ENCODE measurements around the gene RPAP2.

Gene RPAP2

DNA sequence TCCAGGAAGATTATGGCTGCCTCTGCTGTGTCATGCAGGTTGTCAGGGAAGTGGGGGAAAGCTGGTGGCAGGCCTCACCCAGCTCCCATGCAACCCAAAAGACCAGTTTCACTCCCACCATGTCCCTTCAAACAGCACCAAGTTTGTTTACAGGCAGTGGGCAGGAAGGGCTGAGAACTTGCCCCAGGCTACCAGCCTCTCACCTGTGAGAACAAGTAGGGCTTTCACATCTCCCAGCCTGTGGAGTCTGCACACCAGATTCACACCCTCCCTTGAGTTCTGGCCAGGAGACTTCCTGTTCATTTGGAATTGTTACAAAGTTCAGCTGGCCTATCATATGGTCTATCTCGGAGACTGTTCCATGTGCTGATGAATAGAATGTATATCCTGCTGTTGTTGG, 27.8 kb downstream of the RPAP2 start:
- H3K4me3 ChIP-seq (ENCODE audit: insufficient read depth, low read length, poor library complexity, severe bottlenecking) = no peak overlapping the region
- TF ChIP-seq EZH2phosphoT487 (conservative IDR thresholded peaks at IDR 0.05; ENCODE audit: low read length) = no peak
- TF ChIP-seq, protein P1, sequence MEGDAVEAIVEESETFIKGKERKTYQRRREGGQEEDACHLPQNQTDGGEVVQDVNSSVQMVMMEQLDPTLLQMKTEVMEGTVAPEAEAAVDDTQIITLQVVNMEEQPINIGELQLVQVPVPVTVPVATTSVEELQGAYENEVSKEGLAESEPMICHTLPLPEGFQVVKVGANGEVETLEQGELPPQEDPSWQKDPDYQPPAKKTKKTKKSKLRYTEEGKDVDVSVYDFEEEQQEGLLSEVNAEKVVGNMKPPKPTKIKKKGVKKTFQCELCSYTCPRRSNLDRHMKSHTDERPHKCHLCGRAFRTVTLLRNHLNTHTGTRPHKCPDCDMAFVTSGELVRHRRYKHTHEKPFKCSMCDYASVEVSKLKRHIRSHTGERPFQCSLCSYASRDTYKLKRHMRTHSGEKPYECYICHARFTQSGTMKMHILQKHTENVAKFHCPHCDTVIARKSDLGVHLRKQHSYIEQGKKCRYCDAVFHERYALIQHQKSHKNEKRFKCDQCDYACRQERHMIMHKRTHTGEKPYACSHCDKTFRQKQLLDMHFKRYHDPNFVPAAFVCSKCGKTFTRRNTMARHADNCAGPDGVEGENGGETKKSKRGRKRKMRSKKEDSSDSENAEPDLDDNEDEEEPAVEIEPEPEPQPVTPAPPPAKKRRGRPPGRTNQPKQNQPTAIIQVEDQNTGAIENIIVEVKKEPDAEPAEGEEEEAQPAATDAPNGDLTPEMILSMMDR (IDR thresholded peaks at IDR 0.05; ENCODE audit: insufficient read depth, low read length, poor library complexity, severe bottlenecking) = no peak
- H3K27ac ChIP-seq (ENCODE audit: low read depth, low read length) = no peak overlapping the region
- no peaks in the 10 kb centered on the region for H3F3A ChIP-seq (ENCODE audit: insufficient read depth)
- no peaks in the 10 kb centered on the region for H3K27me3 ChIP-seq (ENCODE audit: low read length)
- no peaks in the 10 kb centered on the region for H4K20me1 ChIP-seq (ENCODE audit: low read depth, low read length)
- H3K9me3 ChIP-seq (ENCODE audit: insufficient read depth, low read length) = no peaks in the 10 kb centered on the region
- H3K36me3 ChIP-seq (ENCODE audit: low read length) = peaks cover 22% of the 10 kb centered on the region
- no peaks in the 10 kb centered on the region for H3K79me2 ChIP-seq (ENCODE audit: insufficient read depth, low read length)
- H3K9ac ChIP-seq (ENCODE audit: low read length) = no peak overlapping the region
- no peaks in the 10 kb centered on the region for H3K9me2 ChIP-seq (replicated peaks; ENCODE audit: insufficient read depth, low read length)
- no peak overlapping the region for H2AFZ ChIP-seq (ENCODE audit: low read depth, low read length, severe bottlenecking)
- no peak overlapping the region for H3K4me2 ChIP-seq (ENCODE audit: low read depth, low read length, poor library complexity, severe bottlenecking)

DNA sequence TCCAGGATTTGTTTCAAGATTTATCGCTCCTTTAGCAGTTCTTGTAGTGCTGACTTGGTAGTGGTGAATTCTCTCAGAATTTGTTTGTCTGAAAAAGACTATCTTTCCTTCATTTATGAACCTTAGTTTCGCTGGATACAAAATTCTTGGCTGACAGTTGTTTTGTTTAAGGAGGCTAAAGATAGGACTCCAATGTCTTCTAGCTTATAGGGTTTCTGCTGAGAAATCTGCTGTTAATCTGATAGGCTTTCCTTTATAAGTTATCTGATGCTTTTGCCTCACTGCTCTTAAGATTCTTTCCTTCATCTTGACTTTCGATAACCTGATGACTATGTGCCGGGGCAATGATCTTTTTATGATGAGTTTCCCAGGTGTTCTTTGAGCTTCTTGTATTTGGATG, 28.9 kb downstream of the RPAP2 start:
- Histone ChIP-seq H3K27ac (ENCODE audit: low read depth, low read length) (no peak overlapping the region), H3K9me2 (replicated peaks; ENCODE audit: insufficient read depth, low read length) (no peaks in the 10 kb centered on the region), H3K79me2 (ENCODE audit: insufficient read depth, low read length) (no peaks in the 10 kb centered on the region), H3K27me3 (ENCODE audit: low read length) (no peaks in the 10 kb centered on the region), H4K20me1 (ENCODE audit: low read depth, low read length) (no peaks in the 10 kb centered on the region), H3K4me2 (ENCODE audit: low read depth, low read length, poor library complexity, severe bottlenecking) (no peak overlapping the region), H3K9ac (ENCODE audit: low read length) (no peak overlapping the region), H3F3A (ENCODE audit: insufficient read depth) (no peaks in the 10 kb centered on the region), H2AFZ (ENCODE audit: low read depth, low read length, severe bottlenecking) (no peak overlapping the region), H3K36me3 (ENCODE audit: low read length) (peaks cover 22% of the 10 kb centered on the region), H3K9me3 (ENCODE audit: insufficient read depth, low read length) (no peaks in the 10 kb centered on the region), H3K4me3 (ENCODE audit: insufficient read depth, low read length, poor library complexity, severe bottlenecking) (no peak overlapping the region)
- TF ChIP-seq, protein P1 (IDR thresholded peaks at IDR 0.05; ENCODE audit: insufficient read depth, low read length, poor library complexity, severe bottlenecking) = no peak
- no peak for TF ChIP-seq EZH2phosphoT487 (conservative IDR thresholded peaks at IDR 0.05; ENCODE audit: low read length)

DNA sequence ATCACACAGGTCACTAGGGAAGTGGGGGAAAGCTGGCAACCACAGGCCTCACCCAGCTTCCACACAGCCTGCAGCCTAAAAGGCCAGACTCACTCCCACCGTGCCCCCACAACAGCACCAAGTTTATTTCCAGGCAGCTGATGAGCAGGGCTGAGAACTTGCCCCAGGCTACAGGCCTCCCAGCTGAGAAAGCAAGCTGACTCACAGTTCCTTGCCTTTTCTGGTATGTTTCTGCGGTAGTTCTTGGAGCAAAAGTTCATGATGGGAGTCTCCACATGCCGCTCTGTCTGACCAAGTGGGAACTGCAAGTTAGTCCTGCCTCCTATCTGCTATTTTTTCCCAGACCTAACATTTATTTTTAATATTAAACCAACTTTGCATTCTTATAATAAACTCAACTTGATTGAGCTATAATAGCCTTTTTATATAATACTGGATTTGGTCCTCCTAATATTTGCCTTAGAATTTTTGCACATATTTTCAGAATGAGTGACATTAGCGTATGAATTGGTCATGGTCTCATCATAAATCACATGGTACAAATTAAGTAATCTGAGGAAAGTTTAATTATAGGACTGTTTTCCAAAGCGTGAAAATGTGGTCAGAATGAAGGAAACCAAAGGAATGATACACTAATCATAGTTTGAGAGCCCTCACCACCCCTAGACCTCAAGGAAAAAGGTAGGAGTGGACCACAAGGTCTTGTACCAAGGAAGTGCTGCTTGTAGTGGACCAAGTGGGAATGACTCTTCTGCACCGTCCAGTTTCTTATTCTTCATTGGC, 30.7 kb downstream of the RPAP2 start:
- TF ChIP-seq, protein P1 (IDR thresholded peaks at IDR 0.05; ENCODE audit: insufficient read depth, low read length, poor library complexity, severe bottlenecking) = no peak
- no peak for TF ChIP-seq EZH2phosphoT487 (conservative IDR thresholded peaks at IDR 0.05; ENCODE audit: low read length)
- H2AFZ ChIP-seq (ENCODE audit: low read depth, low read length, severe bottlenecking) = no peak overlapping the region
- no peaks in the 10 kb centered on the region for H3F3A ChIP-seq (ENCODE audit: insufficient read depth)
- H3K9me2 ChIP-seq (replicated peaks; ENCODE audit: insufficient read depth, low read length) = no peaks in the 10 kb centered on the region
- H3K4me2 ChIP-seq (ENCODE audit: low read depth, low read length, poor library complexity, severe bottlenecking) = no peak overlapping the region
- H3K79me2 ChIP-seq (ENCODE audit: insufficient read depth, low read length) = no peaks in the 10 kb centered on the region
- H3K4me3 ChIP-seq (ENCODE audit: insufficient read depth, low read length, poor library complexity, severe bottlenecking) = no peak overlapping the region
- H3K9me3 ChIP-seq (ENCODE audit: insufficient read depth, low read length) = no peaks in the 10 kb centered on the region
- peaks cover 18% of the 10 kb centered on the region for H3K36me3 ChIP-seq (ENCODE audit: low read length)
- no peaks in the 10 kb centered on the region for H3K27me3 ChIP-seq (ENCODE audit: low read length)
- H3K27ac ChIP-seq (ENCODE audit: low read depth, low read length) = no peak overlapping the region
- H3K9ac ChIP-seq (ENCODE audit: low read length) = no peak overlapping the region
- no peaks in the 10 kb centered on the region for H4K20me1 ChIP-seq (ENCODE audit: low read depth, low read length)

Data from SU-DHL-6 (cell line).